ENCODE data around the gene PRRC2C.

PRRC2C gene

DNA sequence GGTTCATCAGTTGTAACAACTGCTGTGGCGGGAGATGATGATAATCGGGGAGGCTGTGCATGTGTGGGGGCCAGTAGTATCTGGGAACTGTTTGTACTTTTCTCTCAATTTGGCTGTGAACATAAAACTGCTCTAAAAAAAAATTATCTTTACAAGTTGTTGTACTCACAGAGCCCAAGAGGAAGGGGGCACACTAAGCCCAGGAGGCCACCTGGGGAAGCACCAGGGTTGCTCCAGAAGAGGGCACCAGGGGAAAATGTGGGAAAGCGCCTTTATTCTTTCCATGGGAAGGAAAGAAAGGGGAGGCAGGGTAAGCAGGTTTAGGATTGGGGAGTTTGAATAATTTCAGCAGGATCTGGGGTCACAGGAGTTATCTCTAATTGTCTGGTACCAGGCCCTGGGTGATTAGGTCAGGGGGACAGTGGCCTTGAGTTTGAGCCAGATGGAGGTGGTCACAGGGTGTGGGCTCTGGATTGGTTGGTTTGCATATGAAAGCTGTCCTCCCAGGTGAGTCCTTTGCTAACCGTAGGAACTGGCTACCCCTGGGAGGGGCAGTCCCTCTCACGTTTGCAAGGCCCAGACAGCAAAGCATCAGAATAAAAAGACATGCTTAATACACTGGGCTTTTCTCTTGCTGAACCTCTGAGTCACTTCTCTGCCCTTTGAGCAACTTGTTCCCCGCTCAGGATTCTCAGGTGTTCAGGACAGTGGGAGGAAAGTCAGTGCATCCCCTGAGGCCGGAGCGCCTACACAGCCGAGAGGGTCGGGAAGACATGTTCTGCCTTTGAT, 155.9 kb downstream of the PRRC2C start:
- DNase-seq = no peak

DNA sequence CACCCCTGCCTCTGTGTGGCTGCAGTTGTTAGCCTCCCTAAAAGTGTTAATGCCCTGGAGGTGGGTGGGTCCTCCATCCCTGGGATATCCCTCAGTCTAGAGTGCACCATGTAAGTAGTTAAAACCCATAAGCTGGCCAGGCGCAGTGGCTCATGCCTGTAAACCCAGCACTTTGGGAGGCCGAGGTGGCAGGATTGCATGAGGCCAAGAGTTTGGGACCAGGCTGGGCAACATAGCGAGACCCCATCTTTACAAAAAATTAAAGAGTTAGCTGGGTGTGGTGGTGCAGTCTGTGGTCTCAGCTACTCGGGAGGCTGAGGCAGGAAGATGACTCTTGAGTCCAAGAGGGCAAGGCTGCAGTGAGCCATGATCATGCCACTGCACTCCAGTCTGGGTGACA, 156.9 kb downstream of the PRRC2C start:
- DNase-seq = no peak
